ENCODE measurements around the gene OLFML1. TPM values are rescaled to one million over a fixed set of nuclear protein-coding genes. Genes with fewer than 3 reads are reported as not detected.

OLFML1 gene
- total RNA-seq, 1 experiment from 2014 or later = not detected

DNA sequence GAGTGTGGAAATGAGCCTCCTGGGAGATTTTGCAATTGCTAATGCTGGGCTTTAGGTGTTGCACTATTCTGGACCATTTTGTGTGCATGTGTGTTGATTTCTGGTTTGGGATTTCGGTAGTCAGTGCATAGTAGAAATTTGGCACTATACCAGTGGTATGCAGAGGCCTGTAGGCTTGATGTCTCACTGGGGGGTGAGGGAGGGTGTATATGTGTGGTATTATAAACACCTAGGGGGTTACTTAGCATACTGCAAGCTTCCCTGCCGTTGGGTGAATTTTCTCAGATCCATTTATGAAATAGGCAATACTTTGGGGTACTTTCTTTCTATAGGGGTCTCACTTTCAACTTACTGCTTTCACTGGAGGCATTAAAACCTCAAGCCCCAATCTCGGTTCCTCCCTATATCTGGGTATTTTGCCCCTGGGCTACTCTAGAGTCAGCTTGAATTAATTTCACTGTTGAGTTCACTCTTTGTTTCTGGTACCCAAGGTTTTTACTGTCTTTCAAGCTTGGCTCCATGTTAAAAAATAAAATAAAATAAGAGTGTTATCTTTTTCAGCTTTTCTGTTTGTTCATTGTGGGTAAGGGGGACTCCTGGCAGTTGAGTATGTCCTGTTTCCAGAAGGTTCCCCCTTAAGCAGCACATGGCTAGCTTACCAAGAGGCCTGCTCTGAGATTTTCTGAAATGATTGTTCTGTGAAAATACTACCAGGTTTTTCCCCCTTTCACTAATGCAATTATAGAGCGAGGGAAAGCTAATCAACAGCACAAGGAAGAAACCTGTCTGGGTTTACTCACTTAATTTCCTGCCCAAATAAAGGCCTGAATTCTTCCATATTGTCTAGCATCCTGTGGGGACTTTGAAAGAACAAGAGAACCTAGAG is 74.3 kb downstream of the OLFML1 start:
- DNase-seq (ENCODE audit: low read depth) = no peak

Other genes with a start within 250 kb of the OLFML1 start
- not detected in 2 replicates for gene SYT9, start 233.6 kb upstream of the OLFML1 start, total RNA-seq (2014; rRNA removed; shearing (Covaris generic))
- gene PPFIBP2, start 28.5 kb downstream of the OLFML1 start, total RNA-seq (2014; rRNA removed; shearing (Covaris generic)) = 1.3 and 6.5 TPM in 2 replicates
- 0.68 and 1.1 TPM in 2 replicates for gene CYB5R2, start 188.0 kb downstream of the OLFML1 start, total RNA-seq (2014; rRNA removed; shearing (Covaris generic))
- gene OVCH2, start 221.0 kb downstream of the OLFML1 start, total RNA-seq (2014; rRNA removed; shearing (Covaris generic)) = 0.10 TPM in 1 of 2 replicates, not detected in the other

Measured in RPMI7951 (cell line).